ENCODE measurements around the gene TMEM271.

DNA sequence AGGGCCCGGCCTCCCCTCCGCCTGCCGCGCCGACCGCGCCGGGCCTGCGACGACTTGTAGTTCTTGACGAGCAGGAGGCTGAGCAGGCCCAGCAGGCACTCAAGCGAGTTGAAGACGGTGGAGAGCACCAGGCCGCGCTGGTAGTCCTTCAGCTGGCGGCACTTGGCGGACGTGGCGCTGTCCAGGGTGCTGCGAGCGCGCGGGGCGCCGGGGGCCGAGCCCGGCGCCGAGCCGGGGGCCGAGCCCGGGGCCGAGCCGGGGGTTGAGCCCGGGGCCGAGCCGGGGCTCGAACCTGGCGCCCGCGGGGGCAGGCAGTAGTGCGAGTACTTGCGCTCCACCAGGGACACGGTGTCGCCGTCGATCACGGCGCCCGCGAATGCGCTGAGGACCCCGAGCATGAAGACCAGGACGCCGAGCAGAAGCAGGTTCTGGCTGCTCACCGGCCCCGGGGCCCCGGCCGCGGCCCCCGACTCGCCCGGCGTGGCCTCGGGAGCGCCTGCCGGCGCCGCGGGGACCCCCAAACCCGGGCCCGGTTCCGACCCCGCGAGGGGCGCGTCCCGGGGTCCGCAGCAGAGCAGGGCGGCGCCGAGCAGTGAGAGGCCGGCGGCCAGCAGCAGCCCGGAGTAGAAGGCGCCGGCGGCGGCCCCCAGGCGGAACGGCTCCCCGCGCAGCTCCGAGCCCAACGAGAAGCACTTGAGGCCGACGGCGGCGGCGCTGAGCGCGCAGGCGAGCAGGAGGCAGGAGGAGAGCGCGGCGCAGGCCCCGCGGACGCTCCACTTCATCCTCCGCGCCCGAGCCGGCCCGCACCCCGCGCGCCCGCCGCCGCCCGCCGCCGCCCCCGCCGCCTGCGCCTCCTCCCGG is 584 bp downstream of the TMEM271 start:
- TF ChIP-seq, protein P1, sequence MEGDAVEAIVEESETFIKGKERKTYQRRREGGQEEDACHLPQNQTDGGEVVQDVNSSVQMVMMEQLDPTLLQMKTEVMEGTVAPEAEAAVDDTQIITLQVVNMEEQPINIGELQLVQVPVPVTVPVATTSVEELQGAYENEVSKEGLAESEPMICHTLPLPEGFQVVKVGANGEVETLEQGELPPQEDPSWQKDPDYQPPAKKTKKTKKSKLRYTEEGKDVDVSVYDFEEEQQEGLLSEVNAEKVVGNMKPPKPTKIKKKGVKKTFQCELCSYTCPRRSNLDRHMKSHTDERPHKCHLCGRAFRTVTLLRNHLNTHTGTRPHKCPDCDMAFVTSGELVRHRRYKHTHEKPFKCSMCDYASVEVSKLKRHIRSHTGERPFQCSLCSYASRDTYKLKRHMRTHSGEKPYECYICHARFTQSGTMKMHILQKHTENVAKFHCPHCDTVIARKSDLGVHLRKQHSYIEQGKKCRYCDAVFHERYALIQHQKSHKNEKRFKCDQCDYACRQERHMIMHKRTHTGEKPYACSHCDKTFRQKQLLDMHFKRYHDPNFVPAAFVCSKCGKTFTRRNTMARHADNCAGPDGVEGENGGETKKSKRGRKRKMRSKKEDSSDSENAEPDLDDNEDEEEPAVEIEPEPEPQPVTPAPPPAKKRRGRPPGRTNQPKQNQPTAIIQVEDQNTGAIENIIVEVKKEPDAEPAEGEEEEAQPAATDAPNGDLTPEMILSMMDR (IDR thresholded peaks at IDR 0.05; ENCODE audit: poor library complexity, severe bottlenecking) = no peak
- TF ChIP-seq, protein P2, sequence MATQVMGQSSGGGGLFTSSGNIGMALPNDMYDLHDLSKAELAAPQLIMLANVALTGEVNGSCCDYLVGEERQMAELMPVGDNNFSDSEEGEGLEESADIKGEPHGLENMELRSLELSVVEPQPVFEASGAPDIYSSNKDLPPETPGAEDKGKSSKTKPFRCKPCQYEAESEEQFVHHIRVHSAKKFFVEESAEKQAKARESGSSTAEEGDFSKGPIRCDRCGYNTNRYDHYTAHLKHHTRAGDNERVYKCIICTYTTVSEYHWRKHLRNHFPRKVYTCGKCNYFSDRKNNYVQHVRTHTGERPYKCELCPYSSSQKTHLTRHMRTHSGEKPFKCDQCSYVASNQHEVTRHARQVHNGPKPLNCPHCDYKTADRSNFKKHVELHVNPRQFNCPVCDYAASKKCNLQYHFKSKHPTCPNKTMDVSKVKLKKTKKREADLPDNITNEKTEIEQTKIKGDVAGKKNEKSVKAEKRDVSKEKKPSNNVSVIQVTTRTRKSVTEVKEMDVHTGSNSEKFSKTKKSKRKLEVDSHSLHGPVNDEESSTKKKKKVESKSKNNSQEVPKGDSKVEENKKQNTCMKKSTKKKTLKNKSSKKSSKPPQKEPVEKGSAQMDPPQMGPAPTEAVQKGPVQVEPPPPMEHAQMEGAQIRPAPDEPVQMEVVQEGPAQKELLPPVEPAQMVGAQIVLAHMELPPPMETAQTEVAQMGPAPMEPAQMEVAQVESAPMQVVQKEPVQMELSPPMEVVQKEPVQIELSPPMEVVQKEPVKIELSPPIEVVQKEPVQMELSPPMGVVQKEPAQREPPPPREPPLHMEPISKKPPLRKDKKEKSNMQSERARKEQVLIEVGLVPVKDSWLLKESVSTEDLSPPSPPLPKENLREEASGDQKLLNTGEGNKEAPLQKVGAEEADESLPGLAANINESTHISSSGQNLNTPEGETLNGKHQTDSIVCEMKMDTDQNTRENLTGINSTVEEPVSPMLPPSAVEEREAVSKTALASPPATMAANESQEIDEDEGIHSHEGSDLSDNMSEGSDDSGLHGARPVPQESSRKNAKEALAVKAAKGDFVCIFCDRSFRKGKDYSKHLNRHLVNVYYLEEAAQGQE (IDR thresholded peaks at IDR 0.05; ENCODE audit: borderline replicate concordance) = no peak
- no peak for TF ChIP-seq TAF1 (IDR thresholded peaks at IDR 0.05; ENCODE audit: low read depth)
- TF ChIP-seq EZH2 (IDR thresholded peaks at IDR 0.05; ENCODE audit: borderline replicate concordance, insufficient read depth, low read length, poor library complexity, severe bottlenecking) = no peak
- peak; percentile 21 for TF ChIP-seq POLR2AphosphoS5 (IDR thresholded peaks at IDR 0.05)
- TF ChIP-seq RAD21 (conservative IDR thresholded peaks at IDR 0.05) = no peak
- no peak for TF ChIP-seq EP300 (conservative IDR thresholded peaks at IDR 0.05; ENCODE audit: poor library complexity, severe bottlenecking)
- peak; percentile 17 for TF ChIP-seq SMC3 (conservative IDR thresholded peaks at IDR 0.05; ENCODE audit: poor library complexity)
- peak; percentile 48 for TF ChIP-seq MXI1 (conservative IDR thresholded peaks at IDR 0.05; ENCODE audit: poor library complexity, severe bottlenecking)

Measured in neural cell (in vitro differentiated cells).